ENCODE data around the gene HSPB9. TPM values are rescaled to one million over a fixed set of nuclear protein-coding genes. Genes with fewer than 3 reads are reported as not detected.

Gene HSPB9
- total RNA-seq, 1 experiment from 2014 or later = not detected

- intact Hi-C loops (cut with micrococcal nuclease; ENCODE audit: unreplicated experiment) = no loop called here
- no peak overlapping the region for H3K27ac ChIP-seq
- H3K4me1 ChIP-seq (replicated peaks; ENCODE audit: insufficient read depth) = no peaks in the 10 kb centered on the region; the same call in 1 of the 2 replicates
- DNase-seq = peak in 1 of 2 experiments; percentile 31
- H4K20me1 ChIP-seq (ENCODE audit: insufficient read depth) = 0 out of 2 replicates have a peak, but pooled peaks cover 3% of the 10 kb centered on the region
- no peaks in the 10 kb centered on the region for H3K9me3 ChIP-seq (ENCODE audit: insufficient read depth, low read depth)
- H3K4me3 ChIP-seq = no peak overlapping the region
- no peaks in the 10 kb centered on the region for H3K36me3 ChIP-seq (ENCODE audit: low read depth)
- H3F3A ChIP-seq (ENCODE audit: insufficient read depth, low read depth) = peaks cover 8% of the 10 kb centered on the region; the same call in 1 of the 2 replicates
- ChIA-PET POLR2A (ENCODE audit: unreplicated experiment) (interaction anchor here (0.7 kb wide), 1 partner anchor 60 kb away, joined by 16 read pairs; no protein-coding TSS in a partner anchor), CTCF (interaction anchor here (0.7 kb wide), 1 partner anchor 409 kb away, joined by 4 read pairs; no protein-coding TSS in a partner anchor)
- no peak overlapping the region for H3K4me2 ChIP-seq
- no peaks in the 10 kb centered on the region for H3K9me2 ChIP-seq (ENCODE audit: insufficient read depth)
- peak; percentile 63 for TF ChIP-seq CTCF (conservative IDR thresholded peaks at IDR 0.05)
- TF ChIP-seq EZH2 (IDR thresholded peaks at IDR 0.05; ENCODE audit: low read depth) = no peak
- no peaks in the 10 kb centered on the region for H3K27me3 ChIP-seq (ENCODE audit: insufficient read depth, low read depth)
- peaks cover 6% of the 10 kb centered on the region for H3K79me2 ChIP-seq (ENCODE audit: low read depth)
- no peak overlapping the region for H2AFZ ChIP-seq
- BruUV-seq (replicated peaks) = no TSS peak
These were observed 4.1 kb upstream of the HSPB9 start for GRCh38 chr17:42118545-42118944.

GRCh38 chr17:42119301-42119700, 3.3 kb upstream of the HSPB9 start:
- CTCF ChIA-PET = interaction anchor here (0.7 kb wide), 1 partner anchor 155 kb away, joined by 3 read pairs; no protein-coding TSS in a partner anchor
- no peak for DNase-seq
- Histone ChIP-seq H3K36me3 (ENCODE audit: low read depth) (no peaks in the 10 kb centered on the region), H3K27ac (no peak overlapping the region), H2AFZ (no peak overlapping the region), H3K4me1 (replicated peaks; ENCODE audit: insufficient read depth) (no peaks in the 10 kb centered on the region; the same call in 1 of the 2 replicates), H3F3A (ENCODE audit: insufficient read depth, low read depth) (peaks cover 8% of the 10 kb centered on the region; the same call in 1 of the 2 replicates), H3K27me3 (ENCODE audit: insufficient read depth, low read depth) (no peaks in the 10 kb centered on the region), H3K9me2 (ENCODE audit: insufficient read depth) (no peaks in the 10 kb centered on the region), H3K4me2 (no peak overlapping the region), H4K20me1 (ENCODE audit: insufficient read depth) (0 out of 2 replicates have a peak, but pooled peaks cover 3% of the 10 kb centered on the region), H3K9me3 (ENCODE audit: insufficient read depth, low read depth) (no peaks in the 10 kb centered on the region), H3K4me3 (no peak overlapping the region), H3K79me2 (ENCODE audit: low read depth) (peaks cover 6% of the 10 kb centered on the region)
- TF ChIP-seq EZH2 (IDR thresholded peaks at IDR 0.05; ENCODE audit: low read depth) = no peak
- no peak for TF ChIP-seq CTCF (conservative IDR thresholded peaks at IDR 0.05)
- intact Hi-C loops (cut with micrococcal nuclease; ENCODE audit: unreplicated experiment) = no loop called here
- no TSS peak for BruUV-seq (replicated peaks)
- POLR2A ChIA-PET (ENCODE audit: unreplicated experiment) = no interaction called here

GRCh38 chr17:42120161-42120769, 2.3 kb upstream of the HSPB9 start:
- TSS peak; percentile 25 for BruUV-seq (replicated peaks)
- H3K9me3 ChIP-seq (ENCODE audit: insufficient read depth, low read depth) = no peaks in the 10 kb centered on the region
- ChIA-PET POLR2A (ENCODE audit: unreplicated experiment) (interaction anchor here (0.6 kb wide), 1 partner anchor 64 kb away, joined by 3 read pairs; no protein-coding TSS in a partner anchor), CTCF (interaction anchor here (0.5 to 0.6 kb wide), 4 partner anchors 9 to 1931 kb away, joined by 3 to 11 read pairs (median 4); no protein-coding TSS in a partner anchor)
- H2AFZ ChIP-seq = no peak overlapping the region
- H3K4me2 ChIP-seq = peak overlapping the region; percentile 78
- no peak overlapping the region for H3K27ac ChIP-seq
- 0 out of 2 replicates have a peak, but pooled peaks cover 3% of the 10 kb centered on the region for H4K20me1 ChIP-seq (ENCODE audit: insufficient read depth)
- intact Hi-C loops (cut with micrococcal nuclease; ENCODE audit: unreplicated experiment) = no loop called here
- no peak for DNase-seq
- H3K36me3 ChIP-seq (ENCODE audit: low read depth) = no peaks in the 10 kb centered on the region
- TF ChIP-seq EZH2 (IDR thresholded peaks at IDR 0.05; ENCODE audit: low read depth) (no peak), CTCF (conservative IDR thresholded peaks at IDR 0.05) (no peak)
- H3K4me1 ChIP-seq (replicated peaks; ENCODE audit: insufficient read depth) = no peaks in the 10 kb centered on the region; the same call in 1 of the 2 replicates
- H3K4me3 ChIP-seq = peak overlapping the region; percentile 62; the same call in 1 of the 2 replicates
- no peaks in the 10 kb centered on the region for H3K27me3 ChIP-seq (ENCODE audit: insufficient read depth, low read depth)
- H3F3A ChIP-seq (ENCODE audit: insufficient read depth, low read depth) = peaks cover 8% of the 10 kb centered on the region; the same call in 1 of the 2 replicates
- no peaks in the 10 kb centered on the region for H3K9me2 ChIP-seq (ENCODE audit: insufficient read depth)
- H3K79me2 ChIP-seq (ENCODE audit: low read depth) = peaks cover 6% of the 10 kb centered on the region

Measured in PC-9 (cell line).